Astrocyte of the spinal cord (primary cell): ENCODE data around the gene CLCF1.

Experiments
- DNase-seq: peaks from one replicate; pipeline ENCODE4 v3.0.0; 2011; ENCODE audit warnings: low read depth, low spot score
- H3K4me3 ChIP-seq: 2 replicates; pipeline ENCODE4 v1.5.1; 2011; ENCODE audit warnings: low read depth, mild to moderate bottlenecking, low read length, moderate library complexity
- in situ Hi-C: cut with HindIII; loops from 2 replicates; pipeline ENCODE4 v1.10.0; 2017; ENCODE audit warnings: low sequenced_read_pairs
- TF ChIP-seq, protein P1 (sequence below): IDR thresholded peaks from 2 replicates; pipeline ENCODE4 v1.5.1; 2012; ENCODE audit warnings: low read depth, mild to moderate bottlenecking, low read length, inconsistent platforms

CLCF1 gene

DNA sequence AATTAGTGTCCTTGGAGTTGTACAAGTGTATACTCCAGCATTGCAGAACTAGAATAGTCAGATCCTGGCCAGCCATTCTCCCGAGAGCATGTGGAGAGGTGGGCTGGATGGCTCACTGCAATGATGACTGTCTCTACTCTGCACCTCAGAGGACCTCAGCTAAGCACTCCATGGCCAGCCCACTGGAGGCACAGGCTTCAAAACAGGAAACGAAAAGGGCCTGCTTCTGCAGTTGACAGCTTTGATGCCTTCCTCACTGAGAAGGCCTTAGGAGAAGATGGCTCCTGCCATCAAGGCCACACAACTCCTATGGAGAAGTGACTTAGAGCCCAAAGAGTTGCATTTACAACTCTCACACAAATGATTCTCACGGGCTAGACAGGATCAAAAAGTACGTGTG, 29.1 kb downstream of the CLCF1 start:
- TF ChIP-seq, protein P1, sequence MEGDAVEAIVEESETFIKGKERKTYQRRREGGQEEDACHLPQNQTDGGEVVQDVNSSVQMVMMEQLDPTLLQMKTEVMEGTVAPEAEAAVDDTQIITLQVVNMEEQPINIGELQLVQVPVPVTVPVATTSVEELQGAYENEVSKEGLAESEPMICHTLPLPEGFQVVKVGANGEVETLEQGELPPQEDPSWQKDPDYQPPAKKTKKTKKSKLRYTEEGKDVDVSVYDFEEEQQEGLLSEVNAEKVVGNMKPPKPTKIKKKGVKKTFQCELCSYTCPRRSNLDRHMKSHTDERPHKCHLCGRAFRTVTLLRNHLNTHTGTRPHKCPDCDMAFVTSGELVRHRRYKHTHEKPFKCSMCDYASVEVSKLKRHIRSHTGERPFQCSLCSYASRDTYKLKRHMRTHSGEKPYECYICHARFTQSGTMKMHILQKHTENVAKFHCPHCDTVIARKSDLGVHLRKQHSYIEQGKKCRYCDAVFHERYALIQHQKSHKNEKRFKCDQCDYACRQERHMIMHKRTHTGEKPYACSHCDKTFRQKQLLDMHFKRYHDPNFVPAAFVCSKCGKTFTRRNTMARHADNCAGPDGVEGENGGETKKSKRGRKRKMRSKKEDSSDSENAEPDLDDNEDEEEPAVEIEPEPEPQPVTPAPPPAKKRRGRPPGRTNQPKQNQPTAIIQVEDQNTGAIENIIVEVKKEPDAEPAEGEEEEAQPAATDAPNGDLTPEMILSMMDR, result no peak
- no peak for DNase-seq
- H3K4me3 ChIP-seq, result no peak overlapping the region
- in situ Hi-C loops, result no loop called here

DNA sequence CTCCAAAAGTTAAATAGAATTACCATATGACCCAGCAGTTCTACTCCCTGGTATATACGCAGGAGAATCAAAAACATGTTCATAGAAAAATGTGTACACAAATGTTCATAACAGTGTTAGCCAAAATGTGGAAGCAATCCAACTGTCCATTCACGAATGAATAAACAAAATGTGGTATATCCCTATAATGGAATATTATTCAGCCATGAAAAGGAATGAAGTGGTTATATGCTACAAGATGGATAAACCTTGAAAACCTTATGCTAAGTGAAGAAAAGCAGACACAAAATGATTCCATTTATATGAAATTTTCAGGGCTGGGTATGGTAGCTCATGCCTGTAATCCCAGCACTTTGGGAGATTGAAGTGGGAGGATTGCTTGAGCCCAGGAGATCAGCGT, 36.1 kb downstream of the CLCF1 start:
- H3K4me3 ChIP-seq, result no peak overlapping the region
- no peak for DNase-seq
- in situ Hi-C loops, result no loop called here
- TF ChIP-seq, protein P1, result no peak

DNA sequence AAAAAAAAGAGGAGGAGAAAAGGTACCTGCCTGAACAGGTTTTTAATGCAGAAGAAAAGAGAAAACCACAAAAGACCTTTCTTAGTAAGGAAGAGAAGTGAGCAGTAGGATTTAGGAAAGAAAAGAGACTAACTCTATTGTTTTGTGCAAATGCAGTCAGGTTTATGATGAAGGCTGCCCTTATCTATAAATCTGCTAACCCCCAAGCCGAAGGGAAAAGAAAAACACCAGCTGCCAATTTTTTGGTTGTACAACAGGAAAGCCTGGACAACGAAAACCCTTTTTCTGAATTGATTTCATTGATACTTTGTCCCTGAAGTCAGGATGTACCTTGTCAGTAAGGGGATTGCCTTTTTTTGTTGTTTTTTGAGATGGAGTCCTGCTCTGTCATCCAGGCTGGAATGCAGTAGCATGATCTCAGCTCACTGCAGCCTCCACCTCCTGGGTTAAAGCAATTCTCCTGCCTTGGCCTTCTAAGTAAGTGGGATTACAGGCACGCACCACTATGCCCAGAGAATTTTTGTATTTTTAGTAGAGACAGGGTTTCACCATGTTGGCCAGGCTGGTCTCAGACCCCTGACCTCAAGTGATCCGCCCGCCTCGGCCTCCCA, 41.2 kb downstream of the CLCF1 start:
- in situ Hi-C loops, result no loop called here
- TF ChIP-seq, protein P1, result no peak
- no peak for DNase-seq
- H3K4me3 ChIP-seq, result no peak overlapping the region

DNA sequence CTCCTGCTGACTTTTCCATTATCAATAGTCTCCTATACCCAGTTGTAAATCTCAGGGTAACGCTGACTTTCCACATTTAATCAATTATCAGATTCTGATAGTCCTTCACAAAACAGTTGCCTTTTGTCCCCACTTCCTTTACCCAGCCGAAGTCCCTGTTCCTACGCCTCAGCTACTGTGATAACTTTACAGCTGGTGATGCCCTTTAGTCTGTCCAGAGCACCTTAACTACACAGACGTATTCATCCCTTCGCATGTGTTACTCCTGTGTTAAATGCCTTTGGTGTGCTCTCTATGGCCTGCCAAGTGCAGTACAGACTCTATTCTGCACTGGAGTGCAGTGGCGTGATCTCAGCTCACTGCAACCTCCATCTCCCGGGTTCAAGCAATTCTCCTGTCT, 49.9 kb downstream of the CLCF1 start:
- H3K4me3 ChIP-seq, result no peak overlapping the region
- in situ Hi-C loops, result no loop called here
- DNase-seq, result no peak
- TF ChIP-seq, protein P1, result no peak

DNA sequence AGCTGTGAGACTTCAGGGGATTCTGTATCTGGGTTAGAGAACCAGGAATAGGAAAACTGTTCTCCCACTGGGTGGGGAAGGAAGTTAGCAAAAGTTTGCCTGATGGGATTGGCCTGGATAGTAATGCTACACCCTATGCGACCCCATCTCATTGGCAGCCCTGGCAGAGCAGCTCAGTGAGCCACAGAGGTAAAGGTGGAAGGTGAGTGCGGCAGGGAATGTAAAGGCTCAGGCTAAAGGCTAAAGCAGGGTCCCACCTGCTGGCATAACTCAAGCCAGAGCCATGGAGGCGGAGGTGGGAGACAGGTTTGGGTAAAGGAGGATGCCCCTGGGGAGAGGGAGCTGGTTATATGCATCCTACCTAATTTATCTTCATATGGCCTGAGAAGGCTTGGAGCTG, 51.3 kb downstream of the CLCF1 start:
- no peak overlapping the region for H3K4me3 ChIP-seq
- TF ChIP-seq, protein P1, result no peak
- no peak for DNase-seq
- in situ Hi-C loops, result no loop called here

DNA sequence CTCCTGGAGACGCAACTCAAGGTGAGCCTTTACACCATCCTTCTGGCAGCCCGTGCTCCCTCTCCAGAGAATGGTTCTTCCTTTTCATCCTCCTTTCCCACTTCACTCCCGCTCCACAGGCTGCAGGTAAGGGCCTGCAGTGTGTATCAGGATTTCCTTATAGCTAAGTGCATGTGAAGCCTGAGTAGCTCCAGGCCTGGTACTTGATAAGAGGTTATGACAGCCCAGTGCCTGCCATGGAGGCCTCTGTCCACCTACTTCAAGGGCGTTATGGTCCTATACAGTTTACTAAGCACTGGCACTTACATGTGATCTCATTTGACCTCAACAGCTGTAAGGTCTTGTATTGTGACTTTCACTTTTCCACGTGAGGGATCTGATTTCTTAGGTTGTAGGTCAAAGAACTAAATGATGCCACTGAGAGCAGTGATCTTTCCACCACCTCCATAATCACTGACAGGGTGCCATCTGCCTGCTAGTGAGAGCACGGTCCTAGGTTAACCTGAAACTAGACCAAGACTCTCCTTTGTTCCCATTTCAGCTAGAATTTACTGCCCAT, 52.0 kb downstream of the CLCF1 start:
- TF ChIP-seq, protein P1, result no peak
- no peak overlapping the region for H3K4me3 ChIP-seq
- no peak for DNase-seq
- in situ Hi-C loops, result no loop called here
